ENCODE results near the gene KIAA0753.

The KIAA0753 gene

GRCh38 chr17:6681671-6682070 lies 41.2 kb upstream of the KIAA0753 start:
- no peak overlapping the region for H2AK5ac ChIP-seq (ENCODE audit: low read length)
- no peak overlapping the region for H2BK12ac ChIP-seq (ENCODE audit: low read length)
- H4K8ac ChIP-seq (ENCODE audit: low read depth, low read length): no peak overlapping the region

DNA sequence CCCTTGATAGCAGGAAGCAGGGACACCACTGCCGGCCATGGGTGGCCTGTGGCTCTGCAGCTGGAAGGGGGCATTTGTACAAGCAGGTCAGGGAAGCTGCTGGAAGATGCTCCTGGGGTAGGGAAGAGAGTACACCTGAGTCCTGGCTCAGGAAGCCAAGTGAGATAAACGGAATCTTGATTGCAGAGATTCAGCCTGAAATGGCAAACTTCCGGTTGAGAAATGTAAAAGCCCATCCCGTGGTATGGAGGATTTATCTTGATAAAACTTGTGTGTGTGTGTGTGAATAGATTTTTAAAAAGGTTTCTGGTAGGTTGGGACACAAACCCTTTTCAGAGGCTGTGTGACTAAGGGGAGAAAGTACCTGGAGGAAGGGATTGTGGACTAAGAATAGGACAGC lies 40.7 kb upstream of the KIAA0753 start:
- H3K79me2 ChIP-seq (ENCODE audit: control insufficient read depth, insufficient read depth, low read length, poor library complexity): no peaks in the 10 kb centered on the region
- no peak for DNase-seq
- H2BK5ac ChIP-seq (ENCODE audit: low read depth, low read length, poor library complexity): no peak overlapping the region
- H3K36me3 ChIP-seq (ENCODE audit: control insufficient read depth in 1 of 2, insufficient read depth in 2 of 2, low read length in 2 of 2): no peaks in the 10 kb centered on the region
- no peak overlapping the region for H2BK120ac ChIP-seq (ENCODE audit: insufficient read depth, low read length, poor library complexity)
- H2AFZ ChIP-seq (ENCODE audit: insufficient read depth, low read length, poor library complexity): no peak overlapping the region
- H4K12ac ChIP-seq (ENCODE audit: low read depth, low read length): no peak overlapping the region
- no peak overlapping the region for H3K9ac ChIP-seq (ENCODE audit: low read length)
- H3K4me1 ChIP-seq (ENCODE audit: control insufficient read depth in 1 of 2, insufficient read depth in 2 of 2, low read length in 2 of 2): no peaks in the 10 kb centered on the region
- H4K8ac ChIP-seq (ENCODE audit: low read depth, low read length): no peak overlapping the region
- H2AK5ac ChIP-seq (ENCODE audit: low read length): no peak overlapping the region
- H3K4me3 ChIP-seq (ENCODE audit: low read depth, low read length): no peak overlapping the region
- H3K79me1 ChIP-seq (ENCODE audit: low read length): no peaks in the 10 kb centered on the region
- no peaks in the 10 kb centered on the region for H3K27me3 ChIP-seq (ENCODE audit: insufficient read depth, low read length)
- H3K14ac ChIP-seq (ENCODE audit: low read length): no peak overlapping the region
- no peak overlapping the region for H3K27ac ChIP-seq (ENCODE audit: low read depth, low read length)
- H3K23ac ChIP-seq (ENCODE audit: low read length): no peak overlapping the region
- no peaks in the 10 kb centered on the region for H3K9me3 ChIP-seq (ENCODE audit: insufficient read depth, low read depth, low read length)
- H3K4me2 ChIP-seq (ENCODE audit: low read length): no peak overlapping the region
- no peak overlapping the region for H4K91ac ChIP-seq (ENCODE audit: low read depth, low read length)
- no CpG with 5 or more reads among the region's 4 CpGs for WGBS (ENCODE audit: extremely low coverage, insufficient coverage, insufficient read length)
- no peak overlapping the region for H2BK12ac ChIP-seq (ENCODE audit: low read length)
- no peak overlapping the region for H3K18ac ChIP-seq (ENCODE audit: low read length)
- no peak overlapping the region for H3K4ac ChIP-seq (ENCODE audit: low read depth, low read length)

More at GRCh38 chr17:6681671-6682070, 41.2 kb upstream of the KIAA0753 start:
- no peak overlapping the region for H3K9ac ChIP-seq (ENCODE audit: low read length)
- no peak overlapping the region for H2BK5ac ChIP-seq (ENCODE audit: low read depth, low read length, poor library complexity)
- no peak for DNase-seq
- H4K12ac ChIP-seq (ENCODE audit: low read depth, low read length): no peak overlapping the region
- H4K91ac ChIP-seq (ENCODE audit: low read depth, low read length): no peak overlapping the region
- H2BK120ac ChIP-seq (ENCODE audit: insufficient read depth, low read length, poor library complexity): no peak overlapping the region
- no peak overlapping the region for H3K4me3 ChIP-seq (ENCODE audit: low read depth, low read length)
- H3K79me1 ChIP-seq (ENCODE audit: low read length): no peaks in the 10 kb centered on the region
- H3K4me2 ChIP-seq (ENCODE audit: low read length): no peak overlapping the region
- H3K9me3 ChIP-seq (ENCODE audit: insufficient read depth, low read depth, low read length): no peaks in the 10 kb centered on the region
- no peaks in the 10 kb centered on the region for H3K36me3 ChIP-seq (ENCODE audit: control insufficient read depth in 1 of 2, insufficient read depth in 2 of 2, low read length in 2 of 2)
- no peak overlapping the region for H3K27ac ChIP-seq (ENCODE audit: low read depth, low read length)
- WGBS (ENCODE audit: extremely low coverage, insufficient coverage, insufficient read length): no CpG with 5 or more reads among the region's 5 CpGs
- H3K4ac ChIP-seq (ENCODE audit: low read depth, low read length): no peak overlapping the region
- H3K27me3 ChIP-seq (ENCODE audit: insufficient read depth, low read length): no peaks in the 10 kb centered on the region
- H3K18ac ChIP-seq (ENCODE audit: low read length): no peak overlapping the region
- no peaks in the 10 kb centered on the region for H3K79me2 ChIP-seq (ENCODE audit: control insufficient read depth, insufficient read depth, low read length, poor library complexity)
- no peak overlapping the region for H3K23ac ChIP-seq (ENCODE audit: low read length)
- no peak overlapping the region for H2AFZ ChIP-seq (ENCODE audit: insufficient read depth, low read length, poor library complexity)
- no peak overlapping the region for H3K14ac ChIP-seq (ENCODE audit: low read length)
- H3K4me1 ChIP-seq (ENCODE audit: control insufficient read depth in 1 of 2, insufficient read depth in 2 of 2, low read length in 2 of 2): no peaks in the 10 kb centered on the region

GRCh38 chr17:6679241-6679640 lies 38.7 kb upstream of the KIAA0753 start:
- no peak overlapping the region for H2BK5ac ChIP-seq (ENCODE audit: low read depth, low read length, poor library complexity)
- no peak overlapping the region for H3K4me2 ChIP-seq (ENCODE audit: low read length)
- no peak overlapping the region for H3K23ac ChIP-seq (ENCODE audit: low read length)
- no peak overlapping the region for H2AK5ac ChIP-seq (ENCODE audit: low read length)
- no peak overlapping the region for H2AFZ ChIP-seq (ENCODE audit: insufficient read depth, low read length, poor library complexity)
- no peak for DNase-seq
- no peaks in the 10 kb centered on the region for H3K79me2 ChIP-seq (ENCODE audit: control insufficient read depth, insufficient read depth, low read length, poor library complexity)
- H3K14ac ChIP-seq (ENCODE audit: low read length): no peak overlapping the region
- H4K8ac ChIP-seq (ENCODE audit: low read depth, low read length): no peak overlapping the region
- H3K9me3 ChIP-seq (ENCODE audit: insufficient read depth, low read depth, low read length): no peaks in the 10 kb centered on the region
- no peak overlapping the region for H4K91ac ChIP-seq (ENCODE audit: low read depth, low read length)
- no peaks in the 10 kb centered on the region for H3K79me1 ChIP-seq (ENCODE audit: low read length)
- no peak overlapping the region for H3K9ac ChIP-seq (ENCODE audit: low read length)
- H3K4ac ChIP-seq (ENCODE audit: low read depth, low read length): no peak overlapping the region
- no CpG with 5 or more reads among the region's 6 CpGs for WGBS (ENCODE audit: extremely low coverage, insufficient coverage, insufficient read length)
- no peak overlapping the region for H3K4me3 ChIP-seq (ENCODE audit: low read depth, low read length)
- no peaks in the 10 kb centered on the region for H3K4me1 ChIP-seq (ENCODE audit: control insufficient read depth in 1 of 2, insufficient read depth in 2 of 2, low read length in 2 of 2)
- no peak overlapping the region for H3K27ac ChIP-seq (ENCODE audit: low read depth, low read length)
- H3K36me3 ChIP-seq (ENCODE audit: control insufficient read depth in 1 of 2, insufficient read depth in 2 of 2, low read length in 2 of 2): no peaks in the 10 kb centered on the region
- H2BK120ac ChIP-seq (ENCODE audit: insufficient read depth, low read length, poor library complexity): no peak overlapping the region
- H4K12ac ChIP-seq (ENCODE audit: low read depth, low read length): no peak overlapping the region
- H2BK12ac ChIP-seq (ENCODE audit: low read length): no peak overlapping the region
- no peaks in the 10 kb centered on the region for H3K27me3 ChIP-seq (ENCODE audit: insufficient read depth, low read length)
- no peak overlapping the region for H3K18ac ChIP-seq (ENCODE audit: low read length)

DNA sequence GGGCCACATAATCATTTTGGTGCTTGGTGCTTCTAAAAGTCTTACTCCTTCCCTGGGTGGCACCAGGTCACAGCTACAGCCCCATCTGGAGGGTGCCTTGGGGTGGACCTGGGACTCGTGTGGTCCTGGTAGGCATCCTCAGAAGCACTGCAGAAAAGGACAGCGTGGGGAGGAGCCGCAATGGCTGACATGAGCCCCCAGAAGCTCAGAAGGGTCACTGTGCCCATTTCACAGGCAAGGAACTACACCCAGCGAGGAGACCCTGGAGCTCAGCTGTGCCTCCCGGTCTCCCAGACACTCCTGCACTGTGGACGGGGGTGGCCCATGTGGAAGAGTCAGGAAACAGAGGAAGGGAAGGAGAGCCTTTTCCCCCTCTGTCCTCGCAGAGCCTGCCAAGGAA lies 37.4 kb upstream of the KIAA0753 start:
- Histone ChIP-seq H2BK12ac (ENCODE audit: low read length) (no peak overlapping the region), H3K36me3 (ENCODE audit: control insufficient read depth in 1 of 2, insufficient read depth in 2 of 2, low read length in 2 of 2) (no peaks in the 10 kb centered on the region), H3K27me3 (ENCODE audit: insufficient read depth, low read length) (no peaks in the 10 kb centered on the region), H3K4me2 (ENCODE audit: low read length) (no peak overlapping the region), H3K4me1 (ENCODE audit: control insufficient read depth in 1 of 2, insufficient read depth in 2 of 2, low read length in 2 of 2) (no peaks in the 10 kb centered on the region), H4K8ac (ENCODE audit: low read depth, low read length) (no peak overlapping the region), H3K23ac (ENCODE audit: low read length) (no peak overlapping the region), H4K12ac (ENCODE audit: low read depth, low read length) (no peak overlapping the region), H3K27ac (ENCODE audit: low read depth, low read length) (no peak overlapping the region), H3K9me3 (ENCODE audit: insufficient read depth, low read depth, low read length) (no peaks in the 10 kb centered on the region), H2AFZ (ENCODE audit: insufficient read depth, low read length, poor library complexity) (no peak overlapping the region), H2BK5ac (ENCODE audit: low read depth, low read length, poor library complexity) (no peak overlapping the region), H3K14ac (ENCODE audit: low read length) (no peak overlapping the region), H2BK120ac (ENCODE audit: insufficient read depth, low read length, poor library complexity) (no peak overlapping the region), H3K18ac (ENCODE audit: low read length) (no peak overlapping the region), H4K91ac (ENCODE audit: low read depth, low read length) (no peak overlapping the region), H2AK5ac (ENCODE audit: low read length) (no peak overlapping the region), H3K79me2 (ENCODE audit: control insufficient read depth, insufficient read depth, low read length, poor library complexity) (no peaks in the 10 kb centered on the region), H3K4ac (ENCODE audit: low read depth, low read length) (no peak overlapping the region), H3K9ac (ENCODE audit: low read length) (no peak overlapping the region), H3K4me3 (ENCODE audit: low read depth, low read length) (no peak overlapping the region), H3K79me1 (ENCODE audit: low read length) (no peaks in the 10 kb centered on the region)
- WGBS (ENCODE audit: extremely low coverage, insufficient coverage, insufficient read length): no CpG with 5 or more reads among the region's 7 CpGs
- no peak for DNase-seq
